ENCODE results near the gene GIGYF2. TPM values are rescaled to one million over a fixed set of nuclear protein-coding genes. Genes with fewer than 3 reads are reported as not detected.

The GIGYF2 gene
- total RNA-seq, 4 donors from 2014 or later = 54.2 to 64.7 (median 59.9) TPM

- no peak overlapping the region for H3K4me3 ChIP-seq
- no peak for DNase-seq (ENCODE audit: extremely low spot score)
- peaks cover 0 to 83% (median 0%) of the 10 kb centered on the region in 4 donors for H3K27me3 ChIP-seq
- no peak overlapping the region for H3K27ac ChIP-seq (replicated peaks in 1 of 4)
- WGBS = 81% methylated on average over 7 of the region's 7 CpGs
- H3K4me1 ChIP-seq = peaks cover 0 to 6% (median 0%) of the 10 kb centered on the region in 4 donors
- no peaks in the 10 kb centered on the region for H3K9me3 ChIP-seq
- TF ChIP-seq EP300 (IDR thresholded peaks at IDR 0.05) (no peak), POLR2AphosphoS5 (IDR thresholded peaks at IDR 0.05) (no peak), CTCF (IDR thresholded peaks at IDR 0.05) (no peak), POLR2A (IDR thresholded peaks at IDR 0.05; ENCODE audit: low read depth) (no peak)
- intact Hi-C loops (cut with DNase I) = no loop called here
- no peaks in the 10 kb centered on the region for H3K36me3 ChIP-seq
Measured at GRCh38 chr2:232886632-232887031, 189.5 kb downstream of the GIGYF2 start.

- intact Hi-C loops (cut with DNase I) = no loop called here
- H3K4me1 ChIP-seq = peaks cover 0 to 6% (median 0%) of the 10 kb centered on the region in 4 donors
- H3K27me3 ChIP-seq = peaks cover 0 to 90% (median 0%) of the 10 kb centered on the region in 4 donors
- WGBS = 84% methylated on average over 14 of the region's 15 CpGs
- no peak overlapping the region for H3K4me3 ChIP-seq
- TF ChIP-seq EP300 (IDR thresholded peaks at IDR 0.05) (no peak), POLR2AphosphoS5 (IDR thresholded peaks at IDR 0.05) (no peak), POLR2A (IDR thresholded peaks at IDR 0.05; ENCODE audit: low read depth) (no peak), CTCF (IDR thresholded peaks at IDR 0.05) (no peak)
- no peaks in the 10 kb centered on the region for H3K9me3 ChIP-seq
- H3K27ac ChIP-seq (replicated peaks in 1 of 4) = no peak overlapping the region
- no peaks in the 10 kb centered on the region for H3K36me3 ChIP-seq
- DNase-seq (ENCODE audit: extremely low spot score) = no peak
Measured at GRCh38 chr2:232887171-232887850, 190.2 kb downstream of the GIGYF2 start.

GRCh38 chr2:232888099-232888836 lies 191.1 kb downstream of the GIGYF2 start:
- H3K36me3 ChIP-seq = no peaks in the 10 kb centered on the region
- whole genome bisulfite sequencing = 90% methylated on average over 12 of the region's 21 CpGs
- no peak overlapping the region for H3K4me3 ChIP-seq

GRCh38 chr2:232888839-232889529 lies 191.9 kb downstream of the GIGYF2 start:
- Histone ChIP-seq H3K9me3 (no peaks in the 10 kb centered on the region), H3K4me1 (peaks cover 0 to 6% (median 0%) of the 10 kb centered on the region in 4 donors), H3K27me3 (peaks cover 0 to 93% (median 0%) of the 10 kb centered on the region in 4 donors), H3K36me3 (no peaks in the 10 kb centered on the region), H3K27ac (replicated peaks in 1 of 4) (no peak overlapping the region), H3K4me3 (no peak overlapping the region)
- WGBS = 88% methylated on average over 14 of the region's 14 CpGs
- TF ChIP-seq CTCF (IDR thresholded peaks at IDR 0.05) (no peak), POLR2AphosphoS5 (IDR thresholded peaks at IDR 0.05) (no peak), EP300 (IDR thresholded peaks at IDR 0.05) (no peak), POLR2A (IDR thresholded peaks at IDR 0.05; ENCODE audit: low read depth) (no peak)
- intact Hi-C loops (cut with DNase I) = no loop called here
- DNase-seq (ENCODE audit: extremely low spot score) = no peak

More at GRCh38 chr2:232888099-232888836, 191.1 kb downstream of the GIGYF2 start:
- intact Hi-C loops (cut with DNase I) = no loop called here
- no peak for DNase-seq (ENCODE audit: extremely low spot score)
- Histone ChIP-seq H3K4me1 (peaks cover 0 to 6% (median 0%) of the 10 kb centered on the region in 4 donors), H3K27ac (replicated peaks in 1 of 4) (no peak overlapping the region), H3K27me3 (peaks cover 0 to 95% (median 0%) of the 10 kb centered on the region in 4 donors), H3K9me3 (no peaks in the 10 kb centered on the region)
- TF ChIP-seq POLR2A (IDR thresholded peaks at IDR 0.05; ENCODE audit: low read depth) (no peak), POLR2AphosphoS5 (IDR thresholded peaks at IDR 0.05) (no peak), EP300 (IDR thresholded peaks at IDR 0.05) (no peak), CTCF (IDR thresholded peaks at IDR 0.05) (no peak)

Measured in esophagus muscularis mucosa (tissue), 4 donors.